MM.1S (cell line): ENCODE results near the gene ATG101.

ENCODE experiments used
- CTCF ChIP-seq: fragments of 300-600 bp; sonication (generic); IDR thresholded peaks from 2 replicates; pipeline ENCODE4 v1.5.1; 2016; ENCODE audit warnings: antibody characterized with exemption, low read length, mixed read lengths
- EZH2 ChIP-seq: fragments of 300-600 bp; sonication (generic); optimal IDR thresholded peaks from 2 replicates; pipeline ENCODE3; 2017; ENCODE audit warnings: low read depth, mild to moderate bottlenecking, antibody characterized with exemption, low read length, mixed read lengths
- EZH2phosphoT487 ChIP-seq: fragments of 300-600 bp; sonication (generic); IDR thresholded peaks from 2 replicates; pipeline ENCODE4 v1.6.1; 2018; ENCODE audit warnings: antibody characterized with exemption, low read length

GRCh38 chr12:52122904-52123303 lies 53.1 kb downstream of the ATG101 start:
- TF ChIP-seq CTCF = no peak
- TF ChIP-seq EZH2 = no peak
- no peak for TF ChIP-seq EZH2phosphoT487
